GM12878 (cell line): ENCODE data around the gene WWOX. TPM values are rescaled to one million over a fixed set of nuclear protein-coding genes. Genes with fewer than 3 reads are reported as not detected.

Source experiments
- ATAC-seq: fragments of 200-7000 bp; cut with Tn5 transposase; 3 replicates; pipeline ENCODE4 v1.9.1; 2020; ENCODE audit warnings: mild to moderate bottlenecking, moderate library complexity
- BruUV-seq: library from RNA; stranded (reverse); fragments of 400-500 nt; replicated peaks from 2 replicates; lab custom pipeline; 2021; lab: Mats Ljungman, UMichigan
- CTCF ChIA-PET: fragments of 300-600 bp; sonication (Branson Sonifier 250); formaldehyde crosslinking; extraction: SDS; loops from one replicate; lab custom pipeline; 2021; ENCODE audit warnings: inconsistent platforms; lab: Yijun Ruan, JAX
- POLR2A ChIA-PET: fragments of 350-600 bp; formaldehyde crosslinking; extraction: SDS; loops from one replicate; lab custom pipeline; 2021; ENCODE audit warnings: inconsistent platforms; lab: Charles Lee
- RAD21 ChIA-PET: fragments of 300-600 bp; sonication (Branson Sonifier 250); formaldehyde crosslinking; loops from one replicate; lab custom pipeline; 2023; ENCODE audit warnings: antibody characterized with exemption; ENCODE audit not compliant: unreplicated experiment; lab: Charles Lee
- SMC1A ChIA-PET: fragments of 300-600 bp; sonication (Branson Sonifier 250); formaldehyde crosslinking; loops from one replicate; lab custom pipeline; 2023; ENCODE audit not compliant: unreplicated experiment, uncharacterized antibody; lab: Charles Lee
- DNase-seq: peaks from one replicate; pipeline ENCODE4 v3.0.0-alpha.2; 2011; ENCODE audit warnings: low read depth, low spot score
- FAIRE-seq: peaks from 3 replicates; lab custom pipeline; 2011; peaks lifted over from hg19 to GRCh38; lab: Jason Lieb, UNC
- H2AFZ ChIP-seq: 2 replicates; pipeline ENCODE4 v1.6.0; 2011; ENCODE audit warnings: low read depth, low read length, control low read depth; ENCODE audit not compliant: control insufficient read depth
- H3K27ac ChIP-seq: 2 replicates; pipeline ENCODE4 v1.5.1; 2011; ENCODE audit warnings: control low read depth; ENCODE audit not compliant: control insufficient read depth, insufficient read depth
- H3K27me3 ChIP-seq, 2 experiments: replicated peaks in 1 of 2; 2 replicates each; pipeline versions ENCODE4 v1.6.0 to v1.6.1; 2011; ENCODE audit warnings: low read length in 1 of 2; ENCODE audit not compliant: control insufficient read depth in 2 of 2, insufficient read depth in 2 of 2
- H3K36me3 ChIP-seq, 2 experiments: 2 replicates each; pipeline ENCODE4 v1.5.1; 2011; ENCODE audit warnings: low read length in 1 of 2; ENCODE audit not compliant: control insufficient read depth in 2 of 2, insufficient read depth in 2 of 2
- H3K4me1 ChIP-seq: 2 replicates; pipeline ENCODE4 v1.6.1; 2011; ENCODE audit warnings: mild to moderate bottlenecking, low read length, moderate library complexity, mixed read lengths; ENCODE audit not compliant: control insufficient read depth, insufficient read depth
- H3K4me2 ChIP-seq: 2 replicates; pipeline ENCODE4 v1.6.0; 2011; ENCODE audit warnings: control low read depth; ENCODE audit not compliant: control insufficient read depth, insufficient read depth
- H3K4me3 ChIP-seq: fragments of 200-600 bp; sonication (generic); 2 replicates; pipeline ENCODE4 v1.5.1; 2016
- H3K79me2 ChIP-seq: 2 replicates; pipeline ENCODE4 v1.6.0; 2011; ENCODE audit warnings: low read length; ENCODE audit not compliant: control insufficient read depth, insufficient read depth
- H3K9ac ChIP-seq: 2 replicates; pipeline ENCODE4 v1.8.0; 2011; ENCODE audit warnings: low read length, control low read depth, mixed read lengths; ENCODE audit not compliant: control insufficient read depth, insufficient read depth
- H3K9me3 ChIP-seq: replicated peaks from 3 replicates; pipeline ENCODE4 v1.5.1; 2011; ENCODE audit warnings: mild to moderate bottlenecking, low read length; ENCODE audit not compliant: control insufficient read depth, insufficient read depth
- H4K20me1 ChIP-seq: 2 replicates; pipeline ENCODE4 v1.6.0; 2011; ENCODE audit not compliant: control insufficient read depth, insufficient read depth
- BMI1 ChIP-seq: fragments of 450-650 bp; IDR thresholded peaks from 2 replicates; pipeline ENCODE4 v1.6.1; 2016; ENCODE audit warnings: mild to moderate bottlenecking, moderate library complexity, borderline replicate concordance
- CBX3 ChIP-seq: fragments of 200-600 bp; sonication (generic); IDR thresholded peaks from 2 replicates; pipeline ENCODE4 v1.6.1; 2016; ENCODE audit warnings: low read depth, borderline replicate concordance
- CHD2 ChIP-seq: IDR thresholded peaks from 2 replicates; pipeline ENCODE4 v1.6.1; 2011; ENCODE audit warnings: low read depth, low read length, improper control_type of control experiment, borderline replicate concordance
- IKZF2 ChIP-seq, 2 experiments: fragments of 450-650 bp; IDR thresholded peaks; 2 replicates each; pipeline ENCODE4 v1.6.1; 2017; ENCODE audit warnings: mild to moderate bottlenecking in 2 of 2, moderate library complexity in 2 of 2
- NBN ChIP-seq: fragments of 450-650 bp; IDR thresholded peaks from 2 replicates; pipeline ENCODE4 v1.6.1; 2016
- POLR2AphosphoS2 ChIP-seq: IDR thresholded peaks from 2 replicates; pipeline ENCODE4 v1.6.1; 2011; ENCODE audit warnings: low read depth, mild to moderate bottlenecking, low read length, improper control_type of control experiment, moderate library complexity
- SMAD1 ChIP-seq: fragments of 450-650 bp; IDR thresholded peaks from 2 replicates; pipeline ENCODE4 v1.6.1; 2018; ENCODE audit warnings: mild to moderate bottlenecking, low read depth; ENCODE audit not compliant: partially characterized antibody
- SMAD5 ChIP-seq: IDR thresholded peaks from 2 replicates; pipeline ENCODE4 v1.6.1; 2016; ENCODE audit warnings: antibody characterized with exemption, low read depth
- TAF1 ChIP-seq: IDR thresholded peaks from 2 replicates; pipeline ENCODE4 v1.6.1; 2011; ENCODE audit warnings: mild to moderate bottlenecking, low read depth, low read length, borderline replicate concordance
- WGBS: methylation state at CpG from one replicate; pipeline ENCODE4 v1.1.6; 2016; ENCODE audit warnings: low lambda C conversion rate; ENCODE audit not compliant: insufficient replicate concordance, insufficient coverage; ENCODE audit errors: missing lambda C conversion rate; 5-methylcytosine and 5-hydroxymethylcytosine counted together
- in situ Hi-C: fragments of 300-500 bp; cut with MboI; formaldehyde crosslinking; loops from 9 replicates; pipeline ENCODE4 v1.14.3; 2018; ENCODE audit warnings: mixed read lengths
- intact Hi-C: fragments of 100-400 bp; cut with micrococcal nuclease; formaldehyde crosslinking; loops from one replicate; pipeline ENCODE4 v1.14.2; 2022; ENCODE audit not compliant: unreplicated experiment
- polyA plus RNA-seq, 11 experiments: library from polyadenylated mRNA; depleted of rRNA in 4 of 11; unstranded in 6 of 11; stranded (reverse) in 5 of 11; fragments of >200 nt; fragmentation: Nextera tagmentation in 4 of 11; fragmentation: Illumina TruSeq in 1 of 11; extraction: Ambion mirVana in 4 of 11; extraction: Trizol in 1 of 11; gene quantifications; 1 replicate in 1 of 11; 2 replicates in 10 of 11; pipeline versions ENCODE4 v1.2.1 to v1.2.3, GENCODE V29; 2011 to 2016; ENCODE audit warnings: inconsistent platforms in 2 of 11, missing spikeins in 2 of 11, low read depth in 1 of 11
- total RNA-seq, 4 experiments: library from RNA; depleted of rRNA in 3 of 4; stranded (reverse); fragments of >200 nt in 3 of 4; fragmentation: Illumina TruSeq in 1 of 4; extraction: Trizol in 1 of 4; gene quantifications; 2 replicates each; pipeline versions ENCODE4 v1.2.1 to v1.2.3, GENCODE V29; 2013 to 2021
- TF ChIP-seq, protein P1 (sequence below): fragments of 450-650 bp; IDR thresholded peaks from 2 replicates; pipeline ENCODE4 v1.6.1; 2017; ENCODE audit warnings: borderline replicate concordance
- TF ChIP-seq, protein P2 (sequence below): IDR thresholded peaks from 2 replicates; pipeline ENCODE4 v1.6.1; 2012; ENCODE audit warnings: low read length, inconsistent platforms
- TF ChIP-seq, protein P3 (sequence below): IDR thresholded peaks from 2 replicates; pipeline ENCODE4 v1.6.1; 2012; ENCODE audit warnings: low read depth, low read length, improper control_type of control experiment
- TF ChIP-seq, protein P4 (sequence below): fragments of 150-350 bp; IDR thresholded peaks from 2 replicates; pipeline ENCODE4 v1.6.1; 2016; ENCODE audit warnings: low read depth, low read length

WWOX gene
- total and polyA plus RNA-seq, 10 of the 15 experiments (the other 5 are each of a cell fraction or from before 2014, with no cell fraction given): 2.8 to 24.4 (median 17.8) TPM

DNA sequence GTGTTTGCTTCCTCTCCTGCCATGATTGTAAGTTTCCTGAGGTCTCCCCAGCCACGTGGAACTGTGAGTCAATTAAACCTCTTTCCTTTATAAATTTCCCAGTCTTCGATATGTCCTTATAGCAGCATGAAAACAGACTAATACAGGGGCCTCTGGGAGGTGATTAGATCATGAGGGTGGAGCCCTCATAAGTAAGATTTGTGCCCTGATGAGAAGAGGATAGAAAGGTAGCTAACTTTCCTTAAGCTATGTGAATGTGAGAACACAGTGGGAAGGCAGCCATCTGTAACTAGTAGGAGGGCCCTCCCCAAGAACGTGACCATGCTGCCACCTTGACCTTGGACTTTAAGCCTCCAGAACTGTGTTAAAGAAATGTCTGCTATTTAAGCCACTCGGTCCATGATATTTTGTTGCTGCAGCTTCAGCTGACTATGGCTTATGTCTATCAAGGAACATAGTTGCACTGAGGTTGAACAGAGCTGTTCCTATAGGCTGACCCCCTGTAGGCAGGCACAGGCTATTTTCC, 30.7 kb downstream of the WWOX start:
- no peaks in the 10 kb centered on the region for H3K27me3 ChIP-seq
- no peaks in the 10 kb centered on the region for H3K9me3 ChIP-seq
- H3K4me3 ChIP-seq: no peak overlapping the region
- 91% methylated on average over 4 of the region's 4 CpGs for WGBS
- H3K79me2 ChIP-seq: no peaks in the 10 kb centered on the region
- no peak overlapping the region for H3K27ac ChIP-seq
- H4K20me1 ChIP-seq: no peaks in the 10 kb centered on the region
- ChIA-PET POLR2A (no interaction called here), SMC1A (no interaction called here), RAD21 (no interaction called here), CTCF (no interaction called here)
- FAIRE-seq (no peak), DNase-seq (no peak), ATAC-seq (no peak)
- H2AFZ ChIP-seq: no peak overlapping the region
- TF ChIP-seq IKZF2 (IDR thresholded peaks at IDR 0.05) (no peak), CHD2 (no peak), POLR2AphosphoS2 (no peak), NBN (no peak), CBX3 (no peak), BMI1 (no peak), TAF1 (no peak), SMAD5 (no peak), SMAD1 (no peak)
- TF ChIP-seq, protein P1, sequence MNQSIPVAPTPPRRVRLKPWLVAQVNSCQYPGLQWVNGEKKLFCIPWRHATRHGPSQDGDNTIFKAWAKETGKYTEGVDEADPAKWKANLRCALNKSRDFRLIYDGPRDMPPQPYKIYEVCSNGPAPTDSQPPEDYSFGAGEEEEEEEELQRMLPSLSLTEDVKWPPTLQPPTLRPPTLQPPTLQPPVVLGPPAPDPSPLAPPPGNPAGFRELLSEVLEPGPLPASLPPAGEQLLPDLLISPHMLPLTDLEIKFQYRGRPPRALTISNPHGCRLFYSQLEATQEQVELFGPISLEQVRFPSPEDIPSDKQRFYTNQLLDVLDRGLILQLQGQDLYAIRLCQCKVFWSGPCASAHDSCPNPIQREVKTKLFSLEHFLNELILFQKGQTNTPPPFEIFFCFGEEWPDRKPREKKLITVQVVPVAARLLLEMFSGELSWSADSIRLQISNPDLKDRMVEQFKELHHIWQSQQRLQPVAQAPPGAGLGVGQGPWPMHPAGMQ: no peak
- TF ChIP-seq, protein P2, sequence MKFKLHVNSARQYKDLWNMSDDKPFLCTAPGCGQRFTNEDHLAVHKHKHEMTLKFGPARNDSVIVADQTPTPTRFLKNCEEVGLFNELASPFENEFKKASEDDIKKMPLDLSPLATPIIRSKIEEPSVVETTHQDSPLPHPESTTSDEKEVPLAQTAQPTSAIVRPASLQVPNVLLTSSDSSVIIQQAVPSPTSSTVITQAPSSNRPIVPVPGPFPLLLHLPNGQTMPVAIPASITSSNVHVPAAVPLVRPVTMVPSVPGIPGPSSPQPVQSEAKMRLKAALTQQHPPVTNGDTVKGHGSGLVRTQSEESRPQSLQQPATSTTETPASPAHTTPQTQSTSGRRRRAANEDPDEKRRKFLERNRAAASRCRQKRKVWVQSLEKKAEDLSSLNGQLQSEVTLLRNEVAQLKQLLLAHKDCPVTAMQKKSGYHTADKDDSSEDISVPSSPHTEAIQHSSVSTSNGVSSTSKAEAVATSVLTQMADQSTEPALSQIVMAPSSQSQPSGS: no peak
- TF ChIP-seq, protein P3, sequence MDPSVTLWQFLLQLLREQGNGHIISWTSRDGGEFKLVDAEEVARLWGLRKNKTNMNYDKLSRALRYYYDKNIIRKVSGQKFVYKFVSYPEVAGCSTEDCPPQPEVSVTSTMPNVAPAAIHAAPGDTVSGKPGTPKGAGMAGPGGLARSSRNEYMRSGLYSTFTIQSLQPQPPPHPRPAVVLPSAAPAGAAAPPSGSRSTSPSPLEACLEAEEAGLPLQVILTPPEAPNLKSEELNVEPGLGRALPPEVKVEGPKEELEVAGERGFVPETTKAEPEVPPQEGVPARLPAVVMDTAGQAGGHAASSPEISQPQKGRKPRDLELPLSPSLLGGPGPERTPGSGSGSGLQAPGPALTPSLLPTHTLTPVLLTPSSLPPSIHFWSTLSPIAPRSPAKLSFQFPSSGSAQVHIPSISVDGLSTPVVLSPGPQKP: no peak
- TF ChIP-seq, protein P4, sequence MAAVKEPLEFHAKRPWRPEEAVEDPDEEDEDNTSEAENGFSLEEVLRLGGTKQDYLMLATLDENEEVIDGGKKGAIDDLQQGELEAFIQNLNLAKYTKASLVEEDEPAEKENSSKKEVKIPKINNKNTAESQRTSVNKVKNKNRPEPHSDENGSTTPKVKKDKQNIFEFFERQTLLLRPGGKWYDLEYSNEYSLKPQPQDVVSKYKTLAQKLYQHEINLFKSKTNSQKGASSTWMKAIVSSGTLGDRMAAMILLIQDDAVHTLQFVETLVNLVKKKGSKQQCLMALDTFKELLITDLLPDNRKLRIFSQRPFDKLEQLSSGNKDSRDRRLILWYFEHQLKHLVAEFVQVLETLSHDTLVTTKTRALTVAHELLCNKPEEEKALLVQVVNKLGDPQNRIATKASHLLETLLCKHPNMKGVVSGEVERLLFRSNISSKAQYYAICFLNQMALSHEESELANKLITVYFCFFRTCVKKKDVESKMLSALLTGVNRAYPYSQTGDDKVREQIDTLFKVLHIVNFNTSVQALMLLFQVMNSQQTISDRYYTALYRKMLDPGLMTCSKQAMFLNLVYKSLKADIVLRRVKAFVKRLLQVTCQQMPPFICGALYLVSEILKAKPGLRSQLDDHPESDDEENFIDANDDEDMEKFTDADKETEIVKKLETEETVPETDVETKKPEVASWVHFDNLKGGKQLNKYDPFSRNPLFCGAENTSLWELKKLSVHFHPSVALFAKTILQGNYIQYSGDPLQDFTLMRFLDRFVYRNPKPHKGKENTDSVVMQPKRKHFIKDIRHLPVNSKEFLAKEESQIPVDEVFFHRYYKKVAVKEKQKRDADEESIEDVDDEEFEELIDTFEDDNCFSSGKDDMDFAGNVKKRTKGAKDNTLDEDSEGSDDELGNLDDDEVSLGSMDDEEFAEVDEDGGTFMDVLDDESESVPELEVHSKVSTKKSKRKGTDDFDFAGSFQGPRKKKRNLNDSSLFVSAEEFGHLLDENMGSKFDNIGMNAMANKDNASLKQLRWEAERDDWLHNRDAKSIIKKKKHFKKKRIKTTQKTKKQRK: no peak
- no peaks in the 10 kb centered on the region; the same call in 1 of the 2 replicates for H3K4me1 ChIP-seq
- H3K4me2 ChIP-seq: no peak overlapping the region
- intact Hi-C loops: no loop called here
- no peak overlapping the region for H3K9ac ChIP-seq
- H3K36me3 ChIP-seq: no peaks in the 10 kb centered on the region
- in situ Hi-C loops: no loop called here
- no TSS peak for BruUV-seq
